ENCODE measurements around the gene ACE. TPM values are rescaled to one million over a fixed set of nuclear protein-coding genes. Genes with fewer than 3 reads are reported as not detected.

The ACE gene
- total RNA-seq, 1 experiment from 2014 or later = 7.8 TPM

DNA sequence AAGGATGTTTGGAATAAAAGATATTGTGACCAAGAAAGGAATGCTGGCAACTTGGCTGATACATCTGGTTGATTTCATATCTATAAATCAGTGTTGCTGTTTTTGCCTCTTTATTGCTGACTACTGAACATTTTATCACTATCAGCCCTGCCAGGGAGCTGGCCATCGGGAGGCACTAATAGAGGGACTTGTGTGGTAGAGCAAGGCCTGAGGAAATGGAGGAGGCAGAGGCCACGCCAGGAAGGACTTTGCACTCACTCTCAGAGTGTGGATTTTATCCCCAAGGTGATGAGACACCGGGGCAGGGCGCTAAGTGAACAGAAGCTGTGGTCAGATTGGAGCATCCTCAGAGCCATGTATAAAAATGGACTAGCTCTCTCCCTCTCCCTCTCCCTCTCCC lies 21.4 kb upstream of the ACE start (continued):
- TF ChIP-seq, protein P1, sequence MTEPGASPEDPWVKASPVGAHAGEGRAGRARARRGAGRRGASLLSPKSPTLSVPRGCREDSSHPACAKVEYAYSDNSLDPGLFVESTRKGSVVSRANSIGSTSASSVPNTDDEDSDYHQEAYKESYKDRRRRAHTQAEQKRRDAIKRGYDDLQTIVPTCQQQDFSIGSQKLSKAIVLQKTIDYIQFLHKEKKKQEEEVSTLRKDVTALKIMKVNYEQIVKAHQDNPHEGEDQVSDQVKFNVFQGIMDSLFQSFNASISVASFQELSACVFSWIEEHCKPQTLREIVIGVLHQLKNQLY (CRISPR knock-in tag; IDR thresholded peaks at IDR 0.05) = no peak

DNA sequence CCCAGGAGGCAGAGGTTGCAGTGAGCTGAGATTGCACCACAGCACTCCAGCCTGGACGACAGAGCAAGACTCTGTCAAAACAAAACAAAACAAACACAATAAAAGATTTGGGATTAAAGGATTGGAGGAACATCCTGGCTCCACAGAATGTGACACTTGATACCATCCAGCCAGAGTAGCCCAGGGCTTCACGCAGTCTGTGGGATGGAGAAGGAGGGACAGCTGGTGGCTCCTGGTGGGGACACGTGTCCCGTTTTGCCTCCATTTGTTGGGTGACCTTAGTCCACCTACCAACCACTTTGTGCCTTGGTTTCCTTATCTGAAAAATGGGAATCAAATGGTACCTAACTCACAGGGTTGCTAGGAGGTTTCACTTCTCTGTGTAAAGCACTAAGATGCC lies 18.4 kb upstream of the ACE start:
- Mint-ChIP-seq H3K27me3 (ENCODE audit: low read depth) (peaks cover 7% of the 10 kb centered on the region), H3K4me1 (peaks cover 11% of the 10 kb centered on the region), H3K4me3 (no peak overlapping the region), H3K36me3 (peaks cover 3% of the 10 kb centered on the region; the same call in 1 of the 2 replicates), H3K27ac (no peak overlapping the region), H3K9me3 (no peaks in the 10 kb centered on the region)
- TF ChIP-seq CBFB (CRISPR knock-in tag; IDR thresholded peaks at IDR 0.05; ENCODE audit: low read depth) (no peak), NR2C2 (CRISPR knock-in tag; IDR thresholded peaks at IDR 0.05) (no peak), NFATC4 (CRISPR knock-in tag; IDR thresholded peaks at IDR 0.05) (no peak), ZNF138 (CRISPR knock-in tag; conservative IDR thresholded peaks at IDR 0.05) (no peak), ZNF219 (CRISPR knock-in tag; IDR thresholded peaks at IDR 0.05; ENCODE audit: borderline replicate concordance) (no peak), MXD4 (CRISPR knock-in tag; IDR thresholded peaks at IDR 0.05; ENCODE audit: borderline replicate concordance) (no peak), ZNF423 (CRISPR knock-in tag; IDR thresholded peaks at IDR 0.05) (no peak), SP1 (CRISPR knock-in tag; conservative IDR thresholded peaks at IDR 0.05) (no peak), GABPB1 (CRISPR knock-in tag; IDR thresholded peaks at IDR 0.05) (no peak), TCF7 (CRISPR knock-in tag; IDR thresholded peaks at IDR 0.05; ENCODE audit: low read depth) (no peak), JAZF1 (CRISPR knock-in tag; IDR thresholded peaks at IDR 0.05) (no peak), ELF4 (CRISPR knock-in tag; IDR thresholded peaks at IDR 0.05; ENCODE audit: low read depth) (no peak)
- TF ChIP-seq, protein P2, sequence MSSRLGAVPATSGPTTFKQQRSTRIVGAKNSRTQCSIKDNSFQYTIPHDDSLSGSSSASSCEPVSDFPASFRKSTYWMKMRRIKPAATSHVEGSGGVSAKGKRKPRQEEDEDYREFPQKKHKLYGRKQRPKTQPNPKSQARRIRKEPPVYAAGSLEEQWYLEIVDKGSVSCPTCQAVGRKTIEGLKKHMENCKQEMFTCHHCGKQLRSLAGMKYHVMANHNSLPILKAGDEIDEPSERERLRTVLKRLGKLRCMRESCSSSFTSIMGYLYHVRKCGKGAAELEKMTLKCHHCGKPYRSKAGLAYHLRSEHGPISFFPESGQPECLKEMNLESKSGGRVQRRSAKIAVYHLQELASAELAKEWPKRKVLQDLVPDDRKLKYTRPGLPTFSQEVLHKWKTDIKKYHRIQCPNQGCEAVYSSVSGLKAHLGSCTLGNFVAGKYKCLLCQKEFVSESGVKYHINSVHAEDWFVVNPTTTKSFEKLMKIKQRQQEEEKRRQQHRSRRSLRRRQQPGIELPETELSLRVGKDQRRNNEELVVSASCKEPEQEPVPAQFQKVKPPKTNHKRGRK (CRISPR knock-in tag; IDR thresholded peaks at IDR 0.05; ENCODE audit: borderline replicate concordance) = no peak
- TF ChIP-seq, protein P3, sequence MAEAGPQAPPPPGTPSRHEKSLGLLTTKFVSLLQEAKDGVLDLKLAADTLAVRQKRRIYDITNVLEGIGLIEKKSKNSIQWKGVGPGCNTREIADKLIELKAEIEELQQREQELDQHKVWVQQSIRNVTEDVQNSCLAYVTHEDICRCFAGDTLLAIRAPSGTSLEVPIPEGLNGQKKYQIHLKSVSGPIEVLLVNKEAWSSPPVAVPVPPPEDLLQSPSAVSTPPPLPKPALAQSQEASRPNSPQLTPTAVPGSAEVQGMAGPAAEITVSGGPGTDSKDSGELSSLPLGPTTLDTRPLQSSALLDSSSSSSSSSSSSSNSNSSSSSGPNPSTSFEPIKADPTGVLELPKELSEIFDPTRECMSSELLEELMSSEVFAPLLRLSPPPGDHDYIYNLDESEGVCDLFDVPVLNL (CRISPR knock-in tag; IDR thresholded peaks at IDR 0.05; ENCODE audit: borderline replicate concordance, low read depth) = no peak
- TF ChIP-seq, protein P4, sequence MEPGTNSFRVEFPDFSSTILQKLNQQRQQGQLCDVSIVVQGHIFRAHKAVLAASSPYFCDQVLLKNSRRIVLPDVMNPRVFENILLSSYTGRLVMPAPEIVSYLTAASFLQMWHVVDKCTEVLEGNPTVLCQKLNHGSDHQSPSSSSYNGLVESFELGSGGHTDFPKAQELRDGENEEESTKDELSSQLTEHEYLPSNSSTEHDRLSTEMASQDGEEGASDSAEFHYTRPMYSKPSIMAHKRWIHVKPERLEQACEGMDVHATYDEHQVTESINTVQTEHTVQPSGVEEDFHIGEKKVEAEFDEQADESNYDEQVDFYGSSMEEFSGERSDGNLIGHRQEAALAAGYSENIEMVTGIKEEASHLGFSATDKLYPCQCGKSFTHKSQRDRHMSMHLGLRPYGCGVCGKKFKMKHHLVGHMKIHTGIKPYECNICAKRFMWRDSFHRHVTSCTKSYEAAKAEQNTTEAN (CRISPR knock-in tag; IDR thresholded peaks at IDR 0.05) = no peak
- CTCF ChIA-PET = interaction anchor here (0.7 to 1.7 kb wide), 2 partner anchors 33 to 240 kb away, joined by 3 to 9 read pairs; no protein-coding TSS in a partner anchor
- POLR2A ChIA-PET = no interaction called here
- ATAC-seq (no peak), DNase-seq (ENCODE audit: low spot score) (no peak)

DNA sequence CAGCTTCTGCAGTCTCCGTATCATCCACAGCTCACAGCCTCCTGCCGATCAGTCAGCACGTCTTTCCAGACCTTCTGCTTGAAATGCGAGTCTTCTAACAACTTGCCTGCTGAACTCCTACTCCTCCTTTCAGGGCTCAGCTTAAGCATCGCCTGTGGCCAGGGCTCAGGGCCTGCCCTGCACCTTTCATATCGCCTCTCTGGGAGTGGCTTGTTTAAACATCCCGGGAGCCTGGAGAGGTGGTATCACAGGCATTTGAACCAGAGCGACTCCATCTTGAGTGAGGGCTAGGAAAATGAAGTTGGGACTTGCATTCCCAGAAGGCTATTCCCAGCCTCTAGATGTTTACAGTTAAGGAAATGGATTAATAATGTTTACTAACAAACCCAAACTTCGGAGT lies 16.8 kb upstream of the ACE start:
- POLR2A ChIA-PET = no interaction called here
- H3K4me1 Mint-ChIP-seq = peaks cover 14% of the 10 kb centered on the region
- H3K9me3 Mint-ChIP-seq = no peaks in the 10 kb centered on the region
- DNase-seq (ENCODE audit: low spot score) (no peak), ATAC-seq (no peak)
- no peak overlapping the region for H3K4me3 Mint-ChIP-seq
- peaks cover 5% of the 10 kb centered on the region for H3K27me3 Mint-ChIP-seq (ENCODE audit: low read depth)
- no peak overlapping the region for H3K27ac Mint-ChIP-seq
- CTCF ChIA-PET = interaction anchor here (0.7 to 1.7 kb wide), 5 partner anchors 13 to 237 kb away, joined by 3 to 9 read pairs (median 3); partner anchors contain the start of gene CYB561
- H3K36me3 Mint-ChIP-seq = peaks cover 3% of the 10 kb centered on the region; the same call in 1 of the 2 replicates
- TF ChIP-seq NR1H2 (CRISPR knock-in tag; IDR thresholded peaks at IDR 0.05) = no peak
- no peak for TF ChIP-seq ZNF317 (CRISPR knock-in tag; IDR thresholded peaks at IDR 0.05; ENCODE audit: borderline replicate concordance, low read depth)
- TF ChIP-seq, protein P5, sequence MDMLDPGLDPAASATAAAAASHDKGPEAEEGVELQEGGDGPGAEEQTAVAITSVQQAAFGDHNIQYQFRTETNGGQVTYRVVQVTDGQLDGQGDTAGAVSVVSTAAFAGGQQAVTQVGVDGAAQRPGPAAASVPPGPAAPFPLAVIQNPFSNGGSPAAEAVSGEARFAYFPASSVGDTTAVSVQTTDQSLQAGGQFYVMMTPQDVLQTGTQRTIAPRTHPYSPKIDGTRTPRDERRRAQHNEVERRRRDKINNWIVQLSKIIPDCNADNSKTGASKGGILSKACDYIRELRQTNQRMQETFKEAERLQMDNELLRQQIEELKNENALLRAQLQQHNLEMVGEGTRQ (CRISPR knock-in tag; IDR thresholded peaks at IDR 0.05) = no peak
- TF ChIP-seq, protein P6, sequence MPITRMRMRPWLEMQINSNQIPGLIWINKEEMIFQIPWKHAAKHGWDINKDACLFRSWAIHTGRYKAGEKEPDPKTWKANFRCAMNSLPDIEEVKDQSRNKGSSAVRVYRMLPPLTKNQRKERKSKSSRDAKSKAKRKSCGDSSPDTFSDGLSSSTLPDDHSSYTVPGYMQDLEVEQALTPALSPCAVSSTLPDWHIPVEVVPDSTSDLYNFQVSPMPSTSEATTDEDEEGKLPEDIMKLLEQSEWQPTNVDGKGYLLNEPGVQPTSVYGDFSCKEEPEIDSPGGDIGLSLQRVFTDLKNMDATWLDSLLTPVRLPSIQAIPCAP (CRISPR knock-in tag; IDR thresholded peaks at IDR 0.05) = no peak
- TF ChIP-seq, protein P7, sequence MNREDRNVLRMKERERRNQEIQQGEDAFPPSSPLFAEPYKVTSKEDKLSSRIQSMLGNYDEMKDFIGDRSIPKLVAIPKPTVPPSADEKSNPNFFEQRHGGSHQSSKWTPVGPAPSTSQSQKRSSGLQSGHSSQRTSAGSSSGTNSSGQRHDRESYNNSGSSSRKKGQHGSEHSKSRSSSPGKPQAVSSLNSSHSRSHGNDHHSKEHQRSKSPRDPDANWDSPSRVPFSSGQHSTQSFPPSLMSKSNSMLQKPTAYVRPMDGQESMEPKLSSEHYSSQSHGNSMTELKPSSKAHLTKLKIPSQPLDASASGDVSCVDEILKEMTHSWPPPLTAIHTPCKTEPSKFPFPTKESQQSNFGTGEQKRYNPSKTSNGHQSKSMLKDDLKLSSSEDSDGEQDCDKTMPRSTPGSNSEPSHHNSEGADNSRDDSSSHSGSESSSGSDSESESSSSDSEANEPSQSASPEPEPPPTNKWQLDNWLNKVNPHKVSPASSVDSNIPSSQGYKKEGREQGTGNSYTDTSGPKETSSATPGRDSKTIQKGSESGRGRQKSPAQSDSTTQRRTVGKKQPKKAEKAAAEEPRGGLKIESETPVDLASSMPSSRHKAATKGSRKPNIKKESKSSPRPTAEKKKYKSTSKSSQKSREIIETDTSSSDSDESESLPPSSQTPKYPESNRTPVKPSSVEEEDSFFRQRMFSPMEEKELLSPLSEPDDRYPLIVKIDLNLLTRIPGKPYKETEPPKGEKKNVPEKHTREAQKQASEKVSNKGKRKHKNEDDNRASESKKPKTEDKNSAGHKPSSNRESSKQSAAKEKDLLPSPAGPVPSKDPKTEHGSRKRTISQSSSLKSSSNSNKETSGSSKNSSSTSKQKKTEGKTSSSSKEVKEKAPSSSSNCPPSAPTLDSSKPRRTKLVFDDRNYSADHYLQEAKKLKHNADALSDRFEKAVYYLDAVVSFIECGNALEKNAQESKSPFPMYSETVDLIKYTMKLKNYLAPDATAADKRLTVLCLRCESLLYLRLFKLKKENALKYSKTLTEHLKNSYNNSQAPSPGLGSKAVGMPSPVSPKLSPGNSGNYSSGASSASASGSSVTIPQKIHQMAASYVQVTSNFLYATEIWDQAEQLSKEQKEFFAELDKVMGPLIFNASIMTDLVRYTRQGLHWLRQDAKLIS (CRISPR knock-in tag; IDR thresholded peaks at IDR 0.05; ENCODE audit: borderline replicate concordance) = no peak
- no peak for TF ChIP-seq TEAD4 (CRISPR knock-in tag; IDR thresholded peaks at IDR 0.05)
- no peak for TF ChIP-seq MYBL2 (CRISPR knock-in tag; IDR thresholded peaks at IDR 0.05)
- TF ChIP-seq, protein P8, sequence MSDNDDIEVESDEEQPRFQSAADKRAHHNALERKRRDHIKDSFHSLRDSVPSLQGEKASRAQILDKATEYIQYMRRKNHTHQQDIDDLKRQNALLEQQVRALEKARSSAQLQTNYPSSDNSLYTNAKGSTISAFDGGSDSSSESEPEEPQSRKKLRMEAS (CRISPR knock-in tag; IDR thresholded peaks at IDR 0.05) = no peak
- TF ChIP-seq SMAD3 (CRISPR knock-in tag; IDR thresholded peaks at IDR 0.05; ENCODE audit: borderline replicate concordance) = no peak
